Activated T-cell treated with anti-CD3 and anti-CD28 coated beads, Interleukin-2, amount 50 U/mL, for 1 hour (primary cell): ENCODE data around the gene APLNR.

ENCODE experiments used
- DNase-seq: peaks from one replicate; pipeline ENCODE4 v3.0.0-alpha.2; 2020

APLNR gene

GRCh38 chr11:57251037-57251436 is 14.0 kb upstream of the APLNR start:
- no peak for DNase-seq

- DNase-seq = peak; percentile 31
Observed at GRCh38 chr11:57249384-57250319, 12.6 kb upstream of the APLNR start.

GRCh38 chr11:57248780-57249383 is 11.8 kb upstream of the APLNR start:
- DNase-seq = no peak

- DNase-seq = no peak
Observed at GRCh38 chr11:57244911-57245310, 7.9 kb upstream of the APLNR start.

GRCh38 chr11:57241353-57241972 is 4.4 kb upstream of the APLNR start:
- DNase-seq = no peak

- DNase-seq = no peak
Observed at GRCh38 chr11:57240757-57241156, 3.7 kb upstream of the APLNR start.

- DNase-seq = no peak
Observed at GRCh38 chr11:57240007-57240406, 3.0 kb upstream of the APLNR start.

- no peak for DNase-seq
Observed at GRCh38 chr11:57239348-57239747, 2.3 kb upstream of the APLNR start.

GRCh38 chr11:57235761-57236703 is 1.0 kb downstream of the APLNR start:
- no peak for DNase-seq

- no peak for DNase-seq
Observed at GRCh38 chr11:57233702-57234101, 3.3 kb downstream of the APLNR start.

GRCh38 chr11:57231539-57232253 is 5.4 kb downstream of the APLNR start:
- DNase-seq = no peak

GRCh38 chr11:57230791-57231538 is 6.1 kb downstream of the APLNR start:
- no peak for DNase-seq

- DNase-seq = no peak
Observed at GRCh38 chr11:57230316-57230715, 6.7 kb downstream of the APLNR start.

GRCh38 chr11:57228600-57228999 is 8.4 kb downstream of the APLNR start:
- no peak for DNase-seq

- no peak for DNase-seq
Observed at GRCh38 chr11:57224537-57224936, 12.5 kb downstream of the APLNR start.

- no peak for DNase-seq
Observed at GRCh38 chr11:57224128-57224527, 12.9 kb downstream of the APLNR start.

- DNase-seq = no peak
Observed at GRCh38 chr11:57223601-57224000, 13.4 kb downstream of the APLNR start.

GRCh38 chr11:57222239-57222638 is 14.8 kb downstream of the APLNR start:
- no peak for DNase-seq

- DNase-seq = no peak
Observed at GRCh38 chr11:57219021-57219627, 17.9 kb downstream of the APLNR start.

GRCh38 chr11:57217053-57217452 is 20.0 kb downstream of the APLNR start:
- DNase-seq = no peak

- no peak for DNase-seq
Observed at GRCh38 chr11:57216463-57216862, 20.6 kb downstream of the APLNR start.
